IPS-20b (cell line): ENCODE data around the gene SPATA21.
"Not testable (repeated sequence)": the region's sequence is repeated elsewhere in the genome, so short reads cannot be mapped to it uniquely, and the experiment has no call there.

Source experiments
- H3K27ac ChIP-seq: one replicate; pipeline ENCODE4 v1.5.1; 2013; ENCODE audit warnings: low read length
- H3K27me3 ChIP-seq: 2 replicates; pipeline ENCODE4 v1.6.1; 2013; ENCODE audit warnings: mild to moderate bottlenecking, low read length, inconsistent platforms; ENCODE audit not compliant: insufficient read depth
- H3K36me3 ChIP-seq: 2 replicates; pipeline ENCODE4 v1.6.1; 2013; ENCODE audit warnings: low read depth, mild to moderate bottlenecking, inconsistent platforms, low read length, moderate library complexity; ENCODE audit not compliant: insufficient read depth
- H3K4me1 ChIP-seq: 2 replicates; pipeline ENCODE4 v1.6.1; 2013; ENCODE audit warnings: mild to moderate bottlenecking, control low read depth, inconsistent platforms, low read length, moderate library complexity; ENCODE audit not compliant: insufficient read depth
- H3K4me3 ChIP-seq: 2 replicates; pipeline ENCODE4 v1.5.1; 2013; ENCODE audit warnings: mild to moderate bottlenecking, low read length, inconsistent platforms
- H3K9ac ChIP-seq: 2 replicates; pipeline ENCODE4 v1.6.1; 2013; ENCODE audit warnings: low read depth, mild to moderate bottlenecking, inconsistent platforms, low read length, moderate library complexity
- H3K9me3 ChIP-seq: 2 replicates; pipeline ENCODE4 v1.6.1; 2013; ENCODE audit warnings: mild to moderate bottlenecking, low read depth, low read length, inconsistent platforms; ENCODE audit not compliant: insufficient read depth

SPATA21 gene

GRCh38 chr1:16468558-16468957 is 31.3 kb upstream of the SPATA21 start:
- Histone ChIP-seq H3K9ac (no peak overlapping the region), H3K36me3 (peaks cover 15% of the 10 kb centered on the region), H3K9me3 (no peaks in the 10 kb centered on the region), H3K4me3 (no peak overlapping the region), H3K4me1 (no peaks in the 10 kb centered on the region), H3K27ac (no peak overlapping the region), H3K27me3 (no peaks in the 10 kb centered on the region)

- no peaks in the 10 kb centered on the region for H3K9me3 ChIP-seq
- H3K36me3 ChIP-seq, result peaks cover 20% of the 10 kb centered on the region
- no peaks in the 10 kb centered on the region for H3K27me3 ChIP-seq
- H3K4me3 ChIP-seq, result no peak overlapping the region
- H3K4me1 ChIP-seq, result no peaks in the 10 kb centered on the region
- no peak overlapping the region for H3K9ac ChIP-seq
- no peak overlapping the region for H3K27ac ChIP-seq
Observed at GRCh38 chr1:16464917-16465625, 27.8 kb upstream of the SPATA21 start.

- Histone ChIP-seq H3K36me3 (peaks cover 38% of the 10 kb centered on the region), H3K27me3 (no peaks in the 10 kb centered on the region), H3K27ac (no peak overlapping the region), H3K4me3 (no peak overlapping the region), H3K9ac (no peak overlapping the region), H3K9me3 (no peaks in the 10 kb centered on the region), H3K4me1 (no peaks in the 10 kb centered on the region)
Observed at GRCh38 chr1:16462773-16463330, 25.6 kb upstream of the SPATA21 start.

- H3K27ac ChIP-seq, result no peak overlapping the region
- H3K9ac ChIP-seq, result no peak overlapping the region
- no peaks in the 10 kb centered on the region for H3K9me3 ChIP-seq
- no peak overlapping the region for H3K4me3 ChIP-seq
- H3K27me3 ChIP-seq, result no peaks in the 10 kb centered on the region
- no peaks in the 10 kb centered on the region for H3K4me1 ChIP-seq
- H3K36me3 ChIP-seq, result peaks cover 46% of the 10 kb centered on the region
Observed at GRCh38 chr1:16461681-16462080, 24.5 kb upstream of the SPATA21 start.

- Histone ChIP-seq H3K9ac (no peak overlapping the region), H3K27ac (no peak overlapping the region), H3K4me1 (no peaks in the 10 kb centered on the region), H3K4me3 (no peak overlapping the region), H3K9me3 (no peaks in the 10 kb centered on the region), H3K36me3 (peaks cover 68% of the 10 kb centered on the region), H3K27me3 (no peaks in the 10 kb centered on the region)
Observed at GRCh38 chr1:16459352-16459925, 22.2 kb upstream of the SPATA21 start.

- Histone ChIP-seq H3K4me1 (no peaks in the 10 kb centered on the region), H3K27ac (no peak overlapping the region), H3K9ac (no peak overlapping the region), H3K36me3 (peaks cover 68% of the 10 kb centered on the region), H3K9me3 (no peaks in the 10 kb centered on the region), H3K27me3 (no peaks in the 10 kb centered on the region), H3K4me3 (no peak overlapping the region)
Observed at GRCh38 chr1:16458831-16459230, 21.6 kb upstream of the SPATA21 start.

GRCh38 chr1:16456151-16456550 is 18.9 kb upstream of the SPATA21 start:
- H3K4me3 ChIP-seq, result not testable (repeated sequence)
- peaks cover 64% of the 10 kb centered on the region for H3K36me3 ChIP-seq

GRCh38 chr1:16454909-16455308 is 17.7 kb upstream of the SPATA21 start:
- not testable (repeated sequence) for H3K9ac ChIP-seq, H3K9me3 ChIP-seq
- H3K36me3 ChIP-seq, result peaks cover 73% of the 10 kb centered on the region

More at GRCh38 chr1:16456151-16456550, 18.9 kb upstream of the SPATA21 start:
- H3K27me3 ChIP-seq, H3K27ac ChIP-seq, H3K9me3 ChIP-seq, H3K9ac ChIP-seq, H3K4me1 ChIP-seq: not testable (repeated sequence)

GRCh38 chr1:16451841-16452528 is 14.8 kb upstream of the SPATA21 start:
- Histone ChIP-seq H3K4me1 (no peaks in the 10 kb centered on the region), H3K27me3 (no peaks in the 10 kb centered on the region), H3K9ac (no peak overlapping the region), H3K36me3 (peaks cover 79% of the 10 kb centered on the region), H3K27ac (no peak overlapping the region), H3K9me3 (no peaks in the 10 kb centered on the region), H3K4me3 (no peak overlapping the region)

More at GRCh38 chr1:16454909-16455308, 17.7 kb upstream of the SPATA21 start:
- H3K27me3 ChIP-seq, H3K4me3 ChIP-seq, H3K4me1 ChIP-seq, H3K27ac ChIP-seq: not testable (repeated sequence)

- Histone ChIP-seq H3K27ac (no peak overlapping the region), H3K9me3 (no peaks in the 10 kb centered on the region), H3K36me3 (peaks cover 77% of the 10 kb centered on the region), H3K4me3 (no peak overlapping the region), H3K9ac (no peak overlapping the region), H3K4me1 (no peaks in the 10 kb centered on the region), H3K27me3 (no peaks in the 10 kb centered on the region)
Observed at GRCh38 chr1:16450863-16451481, 13.7 kb upstream of the SPATA21 start.

- H3K36me3 ChIP-seq, result peaks cover 73% of the 10 kb centered on the region
- H3K27me3 ChIP-seq, result no peaks in the 10 kb centered on the region
- no peak overlapping the region for H3K27ac ChIP-seq
- no peak overlapping the region for H3K4me3 ChIP-seq
- H3K9me3 ChIP-seq, result no peaks in the 10 kb centered on the region
- H3K4me1 ChIP-seq, result no peaks in the 10 kb centered on the region
- H3K9ac ChIP-seq, result no peak overlapping the region
Observed at GRCh38 chr1:16449666-16450065, 12.4 kb upstream of the SPATA21 start.
